K562 (cell line): ENCODE measurements around the gene SLC35F4. TPM values are rescaled to one million over a fixed set of nuclear protein-coding genes. Genes with fewer than 3 reads are reported as not detected.

ENCODE experiments used
- ATAC-seq: fragments of 200-7000 bp; cut with Tn5 transposase; 3 replicates; pipeline ENCODE4 v1.9.1; 2020; ENCODE audit warnings: moderate library complexity
- BruUV-seq: library from RNA; stranded (reverse); fragments of 400-500 nt; replicated peaks from 2 replicates; lab custom pipeline; 2021; lab: Mats Ljungman, UMichigan
- CTCF ChIA-PET: fragments of 300-600 bp; formaldehyde crosslinking; extraction: SDS; loops from one replicate; lab custom pipeline; 2021; ENCODE audit warnings: low intra/inter-chr PET ratio; lab: Yijun Ruan, JAX
- POLR2A ChIA-PET: fragments of 300-600, 350-650 bp; sonication (Branson Sonifier 250); formaldehyde crosslinking; extraction: SDS; loops from one replicate; lab custom pipeline; 2021; ENCODE audit warnings: antibody characterized with exemption, inconsistent platforms; lab: Yijun Ruan, JAX
- DNase-seq, 4 experiments: peaks; one replicate each; pipeline versions ENCODE4 v3.0.0 to v3.0.0-alpha.2; 2011 to 2018; ENCODE audit warnings: low spot score in 3 of 4, mixed read lengths in 3 of 4; ENCODE audit errors: extremely low read depth in 1 of 4
- FAIRE-seq: peaks from 2 replicates; lab custom pipeline; 2011; peaks lifted over from hg19 to GRCh38; lab: Jason Lieb, UNC
- H2AFZ ChIP-seq: 2 replicates; pipeline ENCODE4 v1.6.0; 2011; ENCODE audit warnings: low read depth, low read length, control low read depth, inconsistent platforms
- H3K27ac ChIP-seq: fragments of 200-600 bp; 3 replicates; pipeline ENCODE4 v1.8.0; 2011; ENCODE audit warnings: low read depth, mild to moderate bottlenecking, control low read depth, inconsistent platforms, low read length, moderate library complexity, mixed read lengths; ENCODE audit errors: extremely low read depth
- H3K27me3 ChIP-seq, 2 experiments: fragments of 300-600 bp in 1 of 2; 2 replicates in 1 of 2; 3 replicates in 1 of 2; pipeline versions ENCODE4 v1.6.0 to v1.8.0; 2011; ENCODE audit warnings: inconsistent platforms in 2 of 2, low read length in 2 of 2, mild to moderate bottlenecking in 1 of 2, mixed read lengths in 1 of 2, moderate library complexity in 1 of 2; ENCODE audit not compliant: control insufficient read depth in 2 of 2, insufficient read depth in 2 of 2
- H3K36me3 ChIP-seq: fragments of 300-600 bp; 3 replicates; pipeline ENCODE4 v1.8.0; 2011; ENCODE audit warnings: mild to moderate bottlenecking, low read length, inconsistent platforms; ENCODE audit not compliant: control insufficient read depth, insufficient read depth
- H3K4me1 ChIP-seq, 2 experiments: fragments of 200-600 bp in 1 of 2; replicated peaks in 1 of 2; 2 replicates in 1 of 2; 3 replicates in 1 of 2; pipeline versions ENCODE4 v1.5.1 to v1.8.0; 2011; ENCODE audit warnings: inconsistent platforms in 2 of 2, low read length in 2 of 2, mild to moderate bottlenecking in 1 of 2, mixed read lengths in 1 of 2, moderate library complexity in 1 of 2; ENCODE audit not compliant: control insufficient read depth in 2 of 2, insufficient read depth in 2 of 2
- H3K4me2 ChIP-seq: 2 replicates; pipeline ENCODE4 v1.6.1; 2011; ENCODE audit warnings: low read length, control low read depth, inconsistent platforms, mixed read lengths; ENCODE audit not compliant: insufficient read depth
- H3K4me3 ChIP-seq: fragments of 200-600 bp; sonication (generic), shearing (Covaris generic); 2 replicates; pipeline ENCODE4 v1.5.1; 2016; ENCODE audit warnings: control low read depth, inconsistent platforms
- H3K79me2 ChIP-seq: fragments of 200-600 bp; 3 replicates; pipeline ENCODE4 v1.8.0; 2011; ENCODE audit warnings: low read length, inconsistent platforms; ENCODE audit not compliant: control insufficient read depth, insufficient read depth
- H3K9ac ChIP-seq, 2 experiments: 2 replicates each; pipeline versions ENCODE4 v1.6.0 to v1.6.1; 2011; ENCODE audit warnings: low read depth in 2 of 2, low read length in 2 of 2, control low read depth in 1 of 2, inconsistent platforms in 1 of 2, mild to moderate bottlenecking in 1 of 2, mixed read lengths in 1 of 2; ENCODE audit not compliant: insufficient read depth in 1 of 2
- H3K9me1 ChIP-seq: one replicate; pipeline ENCODE4 v1.6.0; 2011; ENCODE audit warnings: inconsistent platforms, mild to moderate bottlenecking, low read length, moderate library complexity; ENCODE audit not compliant: control insufficient read depth, insufficient read depth
- H3K9me3 ChIP-seq: replicated peaks from 2 replicates; pipeline ENCODE4 v1.5.1; 2011; ENCODE audit warnings: low read depth, low read length, inconsistent platforms; ENCODE audit not compliant: control insufficient read depth, insufficient read depth
- H4K20me1 ChIP-seq: replicated peaks from 2 replicates; pipeline ENCODE4 v1.6.1; 2011; ENCODE audit warnings: low read length, inconsistent platforms, mixed read lengths; ENCODE audit not compliant: control insufficient read depth, insufficient read depth
- BRCA1 ChIP-seq, 2 experiments: fragments of 450-650 bp in 1 of 2; sonication (generic) in 1 of 2; formaldehyde crosslinking in 1 of 2; IDR thresholded peaks; 2 replicates each; pipeline versions ENCODE4 v1.5.0 to v1.6.1; 2017 to 2020; ENCODE audit warnings: mild to moderate bottlenecking in 1 of 2, missing genetic modification reagents in 1 of 2
- CBX3 ChIP-seq, 2 experiments: IDR thresholded peaks; 1 replicate in 1 of 2; 2 replicates in 1 of 2; pipeline ENCODE4 v1.6.1; 2012; ENCODE audit warnings: inconsistent platforms in 2 of 2, low read length in 2 of 2, borderline replicate concordance in 1 of 2, control low read depth in 1 of 2
- EGR1 ChIP-seq: fragments of 450-650 bp; conservative IDR thresholded peaks from 2 replicates; pipeline ENCODE4 v1.6.1; 2017; ENCODE audit warnings: mild to moderate bottlenecking
- HMG20B ChIP-seq: fragments of 250-450 bp; sonication (Bioruptor Pico); IDR thresholded peaks from 2 replicates; pipeline ENCODE4 v1.5.0; 2021; ENCODE audit warnings: mild to moderate bottlenecking
- L3MBTL2 ChIP-seq: fragments of 450-650 bp; IDR thresholded peaks from 2 replicates; pipeline ENCODE4 v1.6.1; 2016; ENCODE audit warnings: mild to moderate bottlenecking, moderate library complexity
- MBD2 ChIP-seq: sonication (generic); IDR thresholded peaks from 2 replicates; pipeline ENCODE4 v1.6.1; 2016; ENCODE audit warnings: low read depth, borderline replicate concordance
- MYBL2 ChIP-seq, 2 experiments: fragments of 450-650 bp in 1 of 2; sonication (generic) in 1 of 2; formaldehyde crosslinking in 1 of 2; IDR thresholded peaks; 2 replicates each; pipeline versions ENCODE4 v1.6.1 to v1.8.1; 2017 to 2022; ENCODE audit warnings: borderline replicate concordance in 1 of 2, inconsistent platforms in 1 of 2, low read depth in 1 of 2, mild to moderate bottlenecking in 1 of 2, missing genetic modification reagents in 1 of 2, moderate library complexity in 1 of 2
- PPARD ChIP-seq: fragments of 250-450 bp; sonication (Bioruptor Pico); IDR thresholded peaks from 2 replicates; pipeline ENCODE4 v1.8.0; 2022; ENCODE audit warnings: inconsistent platforms, mild to moderate bottlenecking, moderate library complexity
- SMARCE1 ChIP-seq: fragments of 450-650 bp; IDR thresholded peaks from 2 replicates; pipeline ENCODE4 v1.7.1; 2016; ENCODE audit warnings: mild to moderate bottlenecking
- SOX6 ChIP-seq: fragments of 450-650 bp; IDR thresholded peaks from 2 replicates; pipeline ENCODE4 v1.6.1; 2014; ENCODE audit warnings: mild to moderate bottlenecking
- ZNF407 ChIP-seq: fragments of 450-650 bp; IDR thresholded peaks from 2 replicates; pipeline ENCODE4 v1.6.1; 2016; ENCODE audit warnings: low read depth
- ZNF512 ChIP-seq: IDR thresholded peaks from 2 replicates; pipeline ENCODE4 v1.6.1; 2016; ENCODE audit warnings: missing genetic modification characterization, missing compliant biosample characterization
- WGBS: fragments of 100-300 bp; shearing (Covaris generic); methylation state at CpG from one replicate; pipeline ENCODE4 v1.1.6; 2016; ENCODE audit warnings: low coverage, mixed read lengths; ENCODE audit not compliant: insufficient coverage; ENCODE audit errors: missing lambda C conversion rate; 5-methylcytosine and 5-hydroxymethylcytosine counted together
- in situ Hi-C: fragments of 300-500 bp; cut with MboI; formaldehyde crosslinking; loops from 4 replicates; pipeline ENCODE4 v1.15.0; 2018; ENCODE audit warnings: inconsistent platforms, mixed read lengths
- intact Hi-C: fragments of 100-400 bp; cut with micrococcal nuclease; formaldehyde crosslinking; loops from 2 replicates; pipeline ENCODE4 v1.14.2; 2022
- polyA plus RNA-seq, 8 experiments: library from polyadenylated mRNA; depleted of rRNA in 4 of 8; stranded (reverse) in 5 of 8; unstranded in 3 of 8; fragments of >200 nt; fragmentation: Nextera tagmentation in 2 of 8; fragmentation: Illumina TruSeq in 1 of 8; extraction: Ambion mirVana in 2 of 8; extraction: Trizol in 1 of 8; gene quantifications; 2 replicates each; pipeline versions ENCODE4 v1.2.1 to v1.2.3, GENCODE V29; 2011 to 2014; ENCODE audit warnings: inconsistent platforms in 1 of 8, missing spikeins in 1 of 8
- total RNA-seq, 7 experiments: library from RNA; depleted of rRNA in 6 of 7; stranded (reverse); fragments of >200 nt in 6 of 7; fragmentation: Illumina TruSeq in 2 of 7; extraction: Trizol in 2 of 7; gene quantifications; 2 replicates each; pipeline versions ENCODE4 v1.2.1 to v1.2.3, GENCODE V29; 2011 to 2021; ENCODE audit warnings: low replicate concordance in 1 of 7
- TF ChIP-seq, protein P1 (sequence below): fragments of 450-650 bp; formaldehyde crosslinking; IDR thresholded peaks from 2 replicates; pipeline ENCODE4 v1.4.0; 2020; ENCODE audit warnings: mild to moderate bottlenecking, moderate library complexity

SLC35F4 gene
- total and polyA plus RNA-seq, 9 of the 15 experiments (the other 6 are each of a cell fraction or from before 2014, with no cell fraction given) = 0.01 TPM; not detected in 8

DNA sequence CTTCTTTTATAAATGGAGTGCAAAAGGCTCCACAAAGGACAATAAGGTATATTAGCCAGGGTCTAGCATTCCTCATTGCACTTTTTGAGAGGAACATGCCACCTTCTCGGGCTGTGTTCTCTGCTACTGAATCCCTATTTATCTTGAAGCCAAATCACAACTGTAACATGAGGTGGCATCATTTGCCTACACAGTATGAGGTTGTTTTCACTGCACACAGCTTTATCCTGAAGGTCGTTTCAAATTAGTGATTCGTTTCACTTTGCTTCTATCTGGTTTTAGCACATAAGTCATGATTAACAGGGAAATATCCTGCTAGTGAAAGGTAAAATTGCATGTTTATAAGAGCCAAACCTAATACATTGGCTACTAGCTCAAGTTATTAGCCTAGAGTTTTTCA is 153.8 kb downstream of the SLC35F4 start:
- no peaks in the 10 kb centered on the region for H3K36me3 ChIP-seq
- H2AFZ ChIP-seq = no peak overlapping the region
- no peak overlapping the region for H3K4me3 ChIP-seq
- no peak for DNase-seq
- no peaks in the 10 kb centered on the region for H3K4me1 ChIP-seq
- no peaks in the 10 kb centered on the region for H4K20me1 ChIP-seq
- H3K4me2 ChIP-seq = no peak overlapping the region
- no peaks in the 10 kb centered on the region for H3K27me3 ChIP-seq
- no peak overlapping the region for H3K27ac ChIP-seq
- no peak for FAIRE-seq
- H3K9me3 ChIP-seq = no peaks in the 10 kb centered on the region
- ChIA-PET POLR2A (no interaction called here), CTCF (no interaction called here)
- in situ Hi-C loops (no loop called here), intact Hi-C loops (no loop called here)
- no peak overlapping the region for H3K9ac ChIP-seq
- no peaks in the 10 kb centered on the region for H3K9me1 ChIP-seq
- no TSS peak for BruUV-seq
- no peak for ATAC-seq
- H3K79me2 ChIP-seq = no peaks in the 10 kb centered on the region
- WGBS = 0% methylated on average over 1 of the region's 3 CpGs
- TF ChIP-seq SOX6 (no peak), L3MBTL2 (no peak), MYBL2 (IDR thresholded peaks at IDR 0.05; ENCODE audit: low read depth) (no peak), MYBL2 (CRISPR knock-in tag; IDR thresholded peaks at IDR 0.05; ENCODE audit: borderline replicate concordance) (no peak), MBD2 (no peak), HMG20B (no peak), CBX3 (IDR thresholded peaks at IDR 0.05; ENCODE audit: borderline replicate concordance in 1 of 2, low read length in 2 of 2) (no peak), EGR1 (no peak), ZNF512 (no peak), SMARCE1 (no peak), ZNF407 (no peak), PPARD (CRISPR knock-in tag) (no peak), BRCA1 (IDR thresholded peaks at IDR 0.05) (no peak), BRCA1 (CRISPR knock-in tag; IDR thresholded peaks at IDR 0.05) (no peak)
- TF ChIP-seq, protein P1, sequence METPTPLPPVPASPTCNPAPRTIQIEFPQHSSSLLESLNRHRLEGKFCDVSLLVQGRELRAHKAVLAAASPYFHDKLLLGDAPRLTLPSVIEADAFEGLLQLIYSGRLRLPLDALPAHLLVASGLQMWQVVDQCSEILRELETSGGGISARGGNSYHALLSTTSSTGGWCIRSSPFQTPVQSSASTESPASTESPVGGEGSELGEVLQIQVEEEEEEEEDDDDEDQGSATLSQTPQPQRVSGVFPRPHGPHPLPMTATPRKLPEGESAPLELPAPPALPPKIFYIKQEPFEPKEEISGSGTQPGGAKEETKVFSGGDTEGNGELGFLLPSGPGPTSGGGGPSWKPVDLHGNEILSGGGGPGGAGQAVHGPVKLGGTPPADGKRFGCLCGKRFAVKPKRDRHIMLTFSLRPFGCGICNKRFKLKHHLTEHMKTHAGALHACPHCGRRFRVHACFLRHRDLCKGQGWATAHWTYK = no peak
